HG02938 (cell line): Measurements from ENCODE around the gene TBX6.
A peak's percentile ranks its signal among the peaks of the same experiment; 100 is the strongest.

Source experiments
- ATAC-seq: cut with Tn5 transposase; IDR thresholded peaks from one replicate; pipeline ENCODE4 v1.9.1; 2021; ENCODE audit warnings: mild to moderate bottlenecking, moderate library complexity; ENCODE audit not compliant: unreplicated experiment

Gene TBX6

DNA sequence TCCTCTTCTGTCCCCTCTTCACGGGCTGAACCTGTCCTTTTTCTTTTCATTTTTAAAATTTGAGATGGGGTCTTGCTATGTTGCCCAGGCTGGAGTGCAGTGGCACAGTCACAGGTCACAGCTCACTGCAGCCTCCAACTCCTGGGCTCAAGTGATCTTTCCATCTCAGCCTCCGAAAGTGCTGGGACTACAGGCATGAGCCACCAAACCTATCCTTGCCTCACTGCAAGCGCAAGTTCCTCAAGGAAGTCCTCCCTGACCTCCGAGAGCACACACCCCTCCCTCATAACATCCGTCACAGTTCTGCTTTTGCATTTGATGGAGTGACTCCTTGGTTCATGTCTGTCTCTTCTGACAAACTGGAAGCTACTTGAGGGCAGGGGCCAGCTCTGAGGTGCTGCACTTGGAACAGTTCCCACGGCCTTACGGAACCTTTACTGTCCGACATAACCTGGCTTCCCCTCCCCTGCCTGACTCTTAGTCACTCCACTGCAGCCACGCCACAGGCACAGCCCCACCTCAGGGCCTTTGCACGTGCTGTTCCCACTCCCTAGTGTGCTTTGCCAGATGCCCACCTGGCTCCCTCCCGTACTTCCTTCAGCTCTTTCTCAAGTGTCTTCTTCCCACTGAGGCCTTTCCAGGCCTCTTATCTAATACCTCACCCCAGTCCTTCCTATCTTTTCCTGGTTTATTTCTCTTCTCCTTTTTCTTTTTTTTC is 4.4 kb downstream of the TBX6 start:
- no peak for ATAC-seq

DNA sequence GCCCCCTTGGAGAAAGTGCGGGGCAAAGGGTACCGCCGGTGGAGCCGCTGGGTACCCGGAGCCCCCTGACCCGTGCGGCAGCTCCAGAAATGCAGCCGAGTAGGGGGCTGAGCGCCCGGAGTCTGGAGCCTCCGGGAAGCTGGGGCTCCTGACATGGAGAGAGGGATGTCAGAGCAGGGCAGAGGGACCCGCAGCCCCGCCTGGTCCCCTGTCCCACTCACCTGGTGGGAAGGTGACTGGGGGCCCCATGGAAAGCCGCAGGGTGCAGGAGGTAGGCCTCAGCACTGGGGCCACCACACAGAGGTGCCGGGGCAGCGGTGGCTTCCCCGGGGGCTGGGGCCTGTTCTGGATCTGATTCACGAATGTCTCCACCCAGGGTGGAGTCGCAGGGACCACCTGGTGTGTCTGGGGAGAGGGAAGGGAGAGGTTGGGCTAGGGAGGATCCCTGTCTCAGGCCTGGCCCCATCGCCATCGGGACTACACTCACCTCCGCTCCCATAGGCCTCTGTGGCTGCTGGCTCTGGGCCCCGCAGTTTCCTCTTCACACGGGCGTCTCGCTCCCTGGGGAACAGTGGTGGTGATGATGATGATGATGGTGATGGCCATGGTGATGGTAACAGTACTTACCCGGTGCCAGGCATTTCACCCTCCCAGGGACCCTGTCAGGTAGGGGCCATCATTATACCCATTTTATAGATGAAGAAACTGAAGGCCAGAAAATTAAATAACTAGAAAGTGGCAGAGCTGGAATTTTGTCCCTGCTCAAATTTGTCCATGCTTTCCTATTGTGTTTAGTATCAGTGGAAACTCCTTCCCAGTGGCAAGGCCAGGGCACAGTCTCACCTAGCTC is 5.2 kb downstream of the TBX6 start:
- ATAC-seq = no peak

DNA sequence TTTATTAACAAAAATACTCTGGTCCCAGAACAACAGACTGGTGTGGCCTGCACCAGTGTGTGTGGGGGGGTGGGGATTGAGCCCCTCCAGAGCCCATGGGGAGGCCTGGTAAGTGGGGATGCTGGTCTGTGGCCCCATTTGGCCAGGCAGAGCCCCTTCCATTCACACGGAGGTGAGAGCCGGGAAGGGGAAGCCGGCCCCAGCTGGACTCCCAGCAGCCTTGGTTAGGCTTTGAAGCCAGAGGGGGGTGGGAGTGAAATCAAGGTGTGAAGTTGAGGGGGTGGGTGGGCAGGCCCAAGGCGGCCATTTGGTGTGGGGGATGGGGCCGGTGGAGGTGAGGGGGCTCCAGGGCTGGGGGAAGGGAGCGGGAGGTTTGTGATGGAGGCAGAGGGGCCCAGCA is 5.9 kb downstream of the TBX6 start:
- no peak for ATAC-seq

DNA sequence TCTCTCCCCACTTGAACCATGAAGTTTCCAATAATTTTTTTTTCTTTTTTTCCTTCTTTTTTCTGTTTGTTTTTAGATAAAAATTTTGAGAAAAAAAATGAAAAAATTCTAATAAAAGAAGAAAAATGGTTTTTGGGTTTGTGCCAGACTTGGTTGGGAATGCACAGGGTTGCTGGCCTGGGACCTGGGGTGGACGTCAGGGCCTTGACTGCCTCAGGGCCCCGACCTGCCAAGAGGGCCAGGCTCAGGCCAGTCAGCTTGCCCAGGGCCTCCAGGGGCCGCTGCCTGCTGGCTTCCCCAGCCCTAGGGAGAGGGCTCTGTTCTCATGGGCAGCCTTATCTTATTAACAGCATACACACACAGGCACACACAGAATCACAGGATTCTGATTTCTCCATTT is 6.5 kb downstream of the TBX6 start:
- ATAC-seq = no peak

DNA sequence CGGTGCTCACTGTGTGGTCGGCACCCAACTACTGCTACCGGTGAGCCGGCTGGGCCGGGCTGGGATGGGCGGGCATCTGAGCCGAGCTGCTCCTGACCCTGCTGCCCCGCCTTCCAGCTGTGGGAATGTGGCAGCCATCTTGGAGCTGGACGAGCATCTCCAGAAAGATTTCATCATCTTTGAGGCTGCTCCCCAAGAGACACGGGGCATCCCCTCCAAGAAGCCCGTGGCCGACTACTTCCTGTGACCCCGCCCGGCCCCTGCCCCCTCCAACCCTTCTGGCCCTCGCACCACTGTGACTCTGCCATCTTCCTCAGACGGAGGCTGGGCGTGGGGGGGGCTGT is 6.9 kb downstream of the TBX6 start:
- ATAC-seq = no peak

- ATAC-seq = no peak
Observed at GRCh38 chr16:30084096-30084815, 7.5 kb downstream of the TBX6 start.

GRCh38 chr16:30083216-30084055 is 8.3 kb downstream of the TBX6 start:
- no peak for ATAC-seq

- ATAC-seq = no peak
Observed at GRCh38 chr16:30082545-30083090, 9.1 kb downstream of the TBX6 start.

DNA sequence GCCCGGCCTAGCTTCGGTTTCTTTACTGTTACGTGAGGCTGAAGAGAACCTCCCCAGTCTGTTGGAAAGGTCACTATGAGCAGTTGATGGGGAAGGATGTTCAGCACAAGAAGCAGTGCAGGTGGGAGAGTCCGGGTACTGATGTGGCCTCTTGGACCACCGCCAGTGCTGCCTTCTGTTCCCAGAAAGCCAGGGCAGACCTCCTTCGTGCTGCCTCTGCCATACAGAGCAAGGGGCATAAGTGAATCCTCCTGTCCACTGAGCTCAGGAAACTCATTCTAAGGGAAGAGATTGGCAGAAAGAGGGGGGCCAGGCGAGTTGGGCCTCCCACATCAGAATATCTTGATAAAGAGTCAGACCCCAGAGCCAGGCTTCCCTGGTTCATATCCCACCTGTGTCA is 12.2 kb downstream of the TBX6 start:
- no peak for ATAC-seq

DNA sequence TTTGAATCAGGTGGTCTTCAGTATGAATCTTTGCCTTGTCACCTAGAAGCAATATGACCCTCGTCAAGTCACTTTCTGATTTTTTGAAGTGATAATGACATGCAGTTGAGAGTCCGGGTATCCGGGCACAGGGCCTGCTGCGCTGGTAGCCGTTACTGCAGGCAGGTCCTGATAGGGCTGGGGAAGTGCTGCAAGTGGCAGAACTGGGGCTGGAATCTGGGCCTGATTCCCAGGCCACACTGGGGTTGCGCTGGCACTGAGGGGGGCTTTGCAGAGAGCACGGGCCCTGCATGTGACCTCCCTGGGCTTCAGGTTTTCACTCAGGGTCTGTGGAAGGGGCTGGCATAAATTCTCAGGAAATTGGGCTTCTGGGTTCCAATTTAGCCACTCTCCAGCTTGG is 13.0 kb downstream of the TBX6 start:
- no peak for ATAC-seq

DNA sequence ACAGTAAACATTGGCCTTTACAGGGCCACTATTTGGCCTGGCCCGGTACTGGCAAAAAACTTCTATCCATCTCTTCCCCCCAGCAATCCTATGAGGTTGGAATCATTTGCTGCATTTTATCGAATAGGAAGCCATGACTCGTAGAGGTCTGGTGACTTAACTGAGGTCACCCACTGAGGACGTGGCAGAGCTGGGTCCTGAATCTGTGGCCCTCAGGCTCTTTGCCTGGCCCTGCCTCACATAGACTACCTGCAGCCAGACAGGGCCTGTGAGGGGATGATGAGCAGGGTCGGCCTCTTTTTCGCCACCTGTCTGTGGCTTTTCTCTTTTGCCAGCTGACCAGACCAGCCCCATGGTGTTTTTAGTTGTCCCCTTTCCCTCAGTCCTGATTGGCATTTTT is 14.1 kb downstream of the TBX6 start:
- ATAC-seq = no peak

DNA sequence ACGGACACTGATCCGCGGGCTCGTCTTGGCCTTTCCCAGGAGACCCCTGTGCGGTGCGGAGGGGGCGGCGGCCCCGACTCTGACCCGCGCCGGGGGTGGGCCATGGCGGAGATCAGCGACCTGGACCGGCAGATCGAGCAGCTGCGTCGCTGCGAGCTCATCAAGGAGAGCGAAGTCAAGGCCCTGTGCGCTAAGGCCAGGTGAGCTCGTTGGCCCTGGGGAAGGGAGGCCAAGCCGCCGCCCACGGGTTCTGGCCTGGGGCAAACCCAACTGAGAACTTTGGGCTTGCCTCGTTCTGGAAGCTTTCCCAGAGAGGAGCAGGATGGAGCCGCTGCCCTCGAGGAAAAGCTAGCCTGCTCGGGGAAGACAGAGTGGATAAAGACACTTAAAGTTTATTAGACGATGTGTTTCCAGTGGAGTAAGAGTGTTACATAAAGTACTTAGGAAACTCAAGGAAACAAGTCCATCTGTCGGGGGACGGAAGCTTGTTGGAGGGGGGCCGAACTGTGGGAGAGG is 15.4 kb downstream of the TBX6 start:
- ATAC-seq = peak; percentile 25

DNA sequence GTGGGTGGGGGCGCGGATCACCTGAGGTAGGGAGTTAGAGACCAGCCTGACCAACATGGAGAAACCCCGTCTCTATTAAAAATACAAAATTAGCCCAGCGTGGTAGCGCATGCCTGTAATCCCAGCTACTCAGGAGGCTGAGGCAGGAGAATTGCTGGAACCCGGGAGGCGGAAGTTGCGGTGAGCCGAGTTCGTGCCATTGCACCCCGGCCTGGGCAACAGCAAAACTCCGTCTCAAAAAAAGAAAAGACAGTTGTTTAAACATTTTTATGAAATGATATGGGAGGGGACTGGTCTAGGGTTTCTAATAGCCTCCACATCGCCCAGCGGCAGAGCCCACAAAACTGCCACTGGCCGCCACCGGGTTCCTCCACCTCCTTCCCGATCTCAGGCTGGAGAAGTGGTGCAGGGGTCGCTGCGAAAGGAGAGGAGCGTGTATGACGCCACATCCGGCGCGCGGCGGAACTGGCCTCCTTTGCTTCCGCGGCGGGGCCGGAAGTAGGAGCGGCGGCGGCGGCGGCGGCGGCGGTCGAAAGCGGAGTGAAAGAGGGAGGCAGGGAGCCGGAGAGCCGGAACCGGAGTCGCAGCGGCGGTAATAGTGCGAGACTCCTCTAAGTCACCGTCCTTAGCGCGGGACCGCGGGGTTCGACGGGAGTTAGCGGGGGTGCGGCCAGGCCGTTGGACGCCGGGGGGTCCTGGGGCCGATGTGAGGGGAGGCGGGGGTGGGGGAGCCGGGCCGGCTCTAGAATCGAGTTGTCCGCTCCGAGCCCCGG is 16.0 kb downstream of the TBX6 start, which contains the start of gene PPP4C:
PPP4C (plus strand) TSS at position 492 of the 773 bp plus-strand sequence. CDS start 384 bp downstream, outside the sequence.
- ATAC-seq = peak; percentile 62

DNA sequence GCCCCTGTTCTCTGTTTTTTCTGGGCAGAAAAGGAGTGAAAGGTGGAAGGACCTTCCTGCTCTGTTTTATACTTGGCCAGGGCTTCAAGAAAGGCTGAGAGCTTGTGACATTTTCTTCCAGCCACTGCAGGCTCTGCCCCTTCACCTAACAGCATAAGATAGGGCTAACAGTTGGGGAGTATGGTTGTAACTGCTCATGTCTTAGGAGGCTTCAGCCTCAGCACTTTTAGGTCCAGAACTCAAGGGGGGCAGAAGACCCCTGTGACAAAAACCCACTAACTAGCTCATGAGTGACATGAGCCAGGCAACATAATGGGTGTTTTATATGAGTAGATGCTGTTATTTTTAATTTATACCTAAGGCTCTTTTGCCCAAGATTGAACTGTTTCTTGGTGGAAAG is 21.2 kb downstream of the TBX6 start:
- ATAC-seq = no peak

GRCh38 chr16:30069611-30070462 is 21.9 kb downstream of the TBX6 start:
- no peak for ATAC-seq

GRCh38 chr16:30068750-30069610 is 22.7 kb downstream of the TBX6 start:
- ATAC-seq = no peak

DNA sequence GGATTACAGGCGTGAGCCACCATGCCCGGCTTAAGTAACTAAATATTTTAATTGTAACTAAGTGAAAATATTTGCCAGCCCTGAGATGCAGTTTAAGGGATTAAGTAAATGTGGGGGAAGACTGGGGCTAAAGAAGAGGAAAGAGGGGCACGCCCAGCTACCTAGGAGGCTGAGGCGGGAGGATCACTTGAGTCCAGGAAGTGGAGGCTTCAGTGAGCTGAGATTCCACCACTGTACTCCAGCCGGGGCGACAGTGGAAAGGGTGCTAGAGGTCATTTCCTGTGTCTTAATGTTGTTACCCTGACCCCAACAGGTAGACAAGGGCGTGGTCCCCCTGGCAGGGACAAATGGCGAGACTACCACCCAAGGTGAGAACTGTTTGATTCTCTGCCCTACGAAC is 23.4 kb downstream of the TBX6 start:
- no peak for ATAC-seq

GRCh38 chr16:30067584-30067916 is 24.2 kb downstream of the TBX6 start:
- ATAC-seq = no peak
